ENCODE data around the gene KIF14.
"Not testable (repeated sequence)": the region's sequence is repeated elsewhere in the genome, so short reads cannot be mapped to it uniquely, and the experiment has no call there.

Gene KIF14

GRCh38 chr1:200542162-200542561 is 78.4 kb downstream of the KIF14 start:
- DNase-seq = no peak

GRCh38 chr1:200540281-200540680 is 80.3 kb downstream of the KIF14 start:
- no peak for DNase-seq

- DNase-seq = no peak
Measured at GRCh38 chr1:200538179-200538578, 82.4 kb downstream of the KIF14 start.

- DNase-seq = peak in 2 of 5 donors; percentile 4 to 9
Measured at GRCh38 chr1:200535605-200536004, 84.9 kb downstream of the KIF14 start.

GRCh38 chr1:200530623-200531261 is 89.8 kb downstream of the KIF14 start:
- peak in 3 of 5 donors; percentile 21 to 47 (median 24) for DNase-seq

GRCh38 chr1:200528858-200529606 is 91.5 kb downstream of the KIF14 start:
- DNase-seq = no peak

GRCh38 chr1:200527670-200528069 is 92.9 kb downstream of the KIF14 start:
- no peak for DNase-seq

GRCh38 chr1:200526709-200527612 is 93.6 kb downstream of the KIF14 start:
- no peak for DNase-seq

- no peak for DNase-seq
Measured at GRCh38 chr1:200525090-200525987, 95.2 kb downstream of the KIF14 start.

GRCh38 chr1:200524551-200524950 is 96.0 kb downstream of the KIF14 start:
- not testable (repeated sequence) for DNase-seq

GRCh38 chr1:200524092-200524491 is 96.5 kb downstream of the KIF14 start:
- no peak for DNase-seq

GRCh38 chr1:200520735-200521134 is 99.8 kb downstream of the KIF14 start:
- DNase-seq = no peak

GRCh38 chr1:200518524-200518923 is 102.0 kb downstream of the KIF14 start:
- DNase-seq = no peak

- DNase-seq = no peak
Measured at GRCh38 chr1:200512191-200512590, 108.4 kb downstream of the KIF14 start.

- DNase-seq = peak in 4 of 5 donors; percentile 34 to 63 (median 58)
Measured at GRCh38 chr1:200510228-200510623, 110.3 kb downstream of the KIF14 start.

- DNase-seq = no peak
Measured at GRCh38 chr1:200506471-200506870, 114.1 kb downstream of the KIF14 start.

GRCh38 chr1:200505257-200505656 is 115.3 kb downstream of the KIF14 start:
- no peak for DNase-seq

Data from T-helper 1 cell (primary cell).